Measurements from ENCODE around the gene IL6R. TPM values are rescaled to one million over a fixed set of nuclear protein-coding genes. Genes with fewer than 3 reads are reported as not detected.

The IL6R gene
- total and polyA plus RNA-seq, 3 experiments from 2014 or later = 2.8 to 12.8 (median 3.8) TPM

- Mint-ChIP-seq H3K4me1 (peaks cover 61 to 65% (median 62%) of the 10 kb centered on the region in 3 donors), H3K9me3 (no peaks in the 10 kb centered on the region), H3K4me3 (peak overlapping the region; percentile 52 to 85 (median 80)), H3K27ac (peak overlapping the region; percentile 55 to 91 (median 84)), H3K36me3 (no peaks in the 10 kb centered on the region), H3K27me3 (peaks cover 0 to 2% of the 10 kb centered on the region in 2 donors)
- Histone ChIP-seq H3K9me3 (ENCODE audit: low read length) (no peaks in the 10 kb centered on the region), H3K36me3 (ENCODE audit: insufficient read depth, low read length) (no peaks in the 10 kb centered on the region), H3K27ac (ENCODE audit: low read depth, low read length) (no peak overlapping the region), H3K27me3 (ENCODE audit: insufficient read depth, low read length, poor library complexity, severe bottlenecking) (no peaks in the 10 kb centered on the region), H3K4me1 (ENCODE audit: insufficient read depth, low read length) (peaks cover 58% of the 10 kb centered on the region), H3K4me3 (ENCODE audit: low read length) (no peak overlapping the region)
- POLR2A ChIA-PET = interaction anchor here (0.6 to 0.9 kb wide), 4 partner anchors 18 to 76 kb away, joined by 3 to 5 read pairs (median 3); no protein-coding TSS in a partner anchor
- CTCF ChIA-PET = interaction anchor here (0.8 to 2.5 kb wide), 10 partner anchors 12 to 75 kb away, joined by 3 to 11 read pairs (median 3); no protein-coding TSS in a partner anchor
- DNase-seq = peak; percentile 15 to 65 (median 59)
These were observed 1.7 kb upstream of the IL6R start for GRCh38 chr1:154403261-154403943.

GRCh38 chr1:154403983-154404382, 1.2 kb upstream of the IL6R start:
- Histone ChIP-seq H3K4me1 (ENCODE audit: insufficient read depth, low read length) (peaks cover 63% of the 10 kb centered on the region), H3K27me3 (ENCODE audit: insufficient read depth, low read length, poor library complexity, severe bottlenecking) (no peaks in the 10 kb centered on the region), H3K27ac (ENCODE audit: low read depth, low read length) (no peak overlapping the region), H3K9me3 (ENCODE audit: low read length) (no peaks in the 10 kb centered on the region), H3K4me3 (ENCODE audit: low read length) (no peak overlapping the region), H3K36me3 (ENCODE audit: insufficient read depth, low read length) (no peaks in the 10 kb centered on the region)
- no peaks in the 10 kb centered on the region for H3K36me3 Mint-ChIP-seq
- H3K27me3 Mint-ChIP-seq = peaks cover 0 to 2% of the 10 kb centered on the region in 2 donors
- H3K27ac Mint-ChIP-seq = peak overlapping the region; percentile 55 to 89 (median 84)
- H3K9me3 Mint-ChIP-seq = no peaks in the 10 kb centered on the region
- peak overlapping the region; percentile 52 to 93 (median 83) for H3K4me3 Mint-ChIP-seq
- ChIA-PET CTCF (interaction anchor here (0.9 to 2.5 kb wide), 9 partner anchors 12 to 74 kb away, joined by 3 to 11 read pairs (median 3); no protein-coding TSS in a partner anchor), POLR2A (interaction anchor here (0.9 kb wide), 3 partner anchors 19 to 77 kb away, joined by 3 to 5 read pairs (median 3); no protein-coding TSS in a partner anchor)
- H3K4me1 Mint-ChIP-seq = peaks cover 65 to 69% (median 65%) of the 10 kb centered on the region in 3 donors
- DNase-seq = no peak

- POLR2A ChIA-PET = interaction anchor here (0.9 kb wide), 2 partner anchors 19 to 70 kb away, joined by 3 read pairs; no protein-coding TSS in a partner anchor
- no peaks in the 10 kb centered on the region for H3K9me3 Mint-ChIP-seq
- DNase-seq = peak in 2 of 5 donors; percentile 8 to 22
These were observed 622 bp upstream of the IL6R start for GRCh38 chr1:154404511-154404931.

GRCh38 chr1:154405747-154406571, 816 bp downstream of the IL6R start:
- DNase-seq = peak; percentile 20 to 56 (median 31)
- Histone ChIP-seq H3K27ac (ENCODE audit: low read depth, low read length) (peak overlapping the region; percentile 38), H3K36me3 (ENCODE audit: insufficient read depth, low read length) (no peaks in the 10 kb centered on the region), H3K4me1 (ENCODE audit: insufficient read depth, low read length) (peaks cover 83% of the 10 kb centered on the region), H3K4me3 (ENCODE audit: low read length) (peak overlapping the region; percentile 67), H3K27me3 (ENCODE audit: insufficient read depth, low read length, poor library complexity, severe bottlenecking) (no peaks in the 10 kb centered on the region), H3K9me3 (ENCODE audit: low read length) (no peaks in the 10 kb centered on the region)
- Mint-ChIP-seq H3K27ac (peak overlapping the region; percentile 71 to 86 (median 77)), H3K27me3 (peaks cover 0 to 2% of the 10 kb centered on the region in 2 donors), H3K4me3 (peak overlapping the region; percentile 83 to 92 (median 88)), H3K4me1 (peaks cover 71 to 81% (median 80%) of the 10 kb centered on the region in 3 donors), H3K36me3 (no peaks in the 10 kb centered on the region), H3K9me3 (no peaks in the 10 kb centered on the region)
- POLR2A ChIA-PET = no interaction called here
- CTCF ChIA-PET = interaction anchor here (0.7 to 1.2 kb wide), 8 partner anchors 16 to 80 kb away, joined by 3 to 4 read pairs (median 3); no protein-coding TSS in a partner anchor

More at GRCh38 chr1:154404511-154404931, 622 bp upstream of the IL6R start:
- Histone ChIP-seq H3K4me3 (ENCODE audit: low read length) (peak overlapping the region; percentile 68), H3K9me3 (ENCODE audit: low read length) (no peaks in the 10 kb centered on the region), H3K27me3 (ENCODE audit: insufficient read depth, low read length, poor library complexity, severe bottlenecking) (no peaks in the 10 kb centered on the region), H3K4me1 (ENCODE audit: insufficient read depth, low read length) (peaks cover 69% of the 10 kb centered on the region), H3K36me3 (ENCODE audit: insufficient read depth, low read length) (no peaks in the 10 kb centered on the region), H3K27ac (ENCODE audit: low read depth, low read length) (no peak overlapping the region)
- CTCF ChIA-PET = interaction anchor here (0.9 to 2.5 kb wide), 4 partner anchors 19 to 69 kb away, joined by 3 to 11 read pairs (median 7); no protein-coding TSS in a partner anchor
- peaks cover 69 to 74% (median 70%) of the 10 kb centered on the region in 3 donors for H3K4me1 Mint-ChIP-seq
- no peaks in the 10 kb centered on the region for H3K36me3 Mint-ChIP-seq
- peaks cover 0 to 2% of the 10 kb centered on the region in 2 donors for H3K27me3 Mint-ChIP-seq
- H3K27ac Mint-ChIP-seq = peak overlapping the region; percentile 55 to 88 (median 80)
- H3K4me3 Mint-ChIP-seq = peak overlapping the region; percentile 82 to 93 (median 85)

- Mint-ChIP-seq H3K4me1 (peaks cover 73 to 87% (median 83%) of the 10 kb centered on the region in 3 donors), H3K27me3 (peaks cover 0 to 2% of the 10 kb centered on the region in 2 donors), H3K9me3 (no peaks in the 10 kb centered on the region), H3K4me3 (peak overlapping the region; percentile 83 to 92 (median 88)), H3K27ac (peak overlapping the region; percentile 71 to 97 (median 82)), H3K36me3 (no peaks in the 10 kb centered on the region)
- H3K27ac ChIP-seq (ENCODE audit: low read depth, low read length) = no peak overlapping the region
- ChIA-PET CTCF (interaction anchor here (1.0 to 1.1 kb wide), 2 partner anchors 21 to 72 kb away, joined by 3 to 4 read pairs; no protein-coding TSS in a partner anchor), POLR2A (no interaction called here)
- no peaks in the 10 kb centered on the region for H3K9me3 ChIP-seq (ENCODE audit: low read length)
- peak overlapping the region; percentile 67 for H3K4me3 ChIP-seq (ENCODE audit: low read length)
- no peaks in the 10 kb centered on the region for H3K36me3 ChIP-seq (ENCODE audit: insufficient read depth, low read length)
- peaks cover 85% of the 10 kb centered on the region for H3K4me1 ChIP-seq (ENCODE audit: insufficient read depth, low read length)
- no peak for DNase-seq
- no peaks in the 10 kb centered on the region for H3K27me3 ChIP-seq (ENCODE audit: insufficient read depth, low read length, poor library complexity, severe bottlenecking)
These were observed 1.4 kb downstream of the IL6R start for GRCh38 chr1:154406572-154406879.

- DNase-seq = no peak
- H3K27me3 Mint-ChIP-seq = peaks cover 0 to 2% of the 10 kb centered on the region in 2 donors
- Histone ChIP-seq H3K36me3 (ENCODE audit: insufficient read depth, low read length) (no peaks in the 10 kb centered on the region), H3K27me3 (ENCODE audit: insufficient read depth, low read length, poor library complexity, severe bottlenecking) (no peaks in the 10 kb centered on the region), H3K9me3 (ENCODE audit: low read length) (no peaks in the 10 kb centered on the region), H3K27ac (ENCODE audit: low read depth, low read length) (no peak overlapping the region), H3K4me3 (ENCODE audit: low read length) (peak overlapping the region; percentile 67), H3K4me1 (ENCODE audit: insufficient read depth, low read length) (peaks cover 82% of the 10 kb centered on the region)
- CTCF ChIA-PET = interaction anchor here (1.1 kb wide), 1 partner anchor 72 kb away, joined by 4 read pairs; no protein-coding TSS in a partner anchor
- POLR2A ChIA-PET = no interaction called here
- peak overlapping the region; percentile 83 to 92 (median 88) for H3K4me3 Mint-ChIP-seq
- H3K36me3 Mint-ChIP-seq = no peaks in the 10 kb centered on the region
- H3K9me3 Mint-ChIP-seq = no peaks in the 10 kb centered on the region
- peaks cover 73 to 87% (median 84%) of the 10 kb centered on the region in 3 donors for H3K4me1 Mint-ChIP-seq
- peak overlapping the region; percentile 71 to 97 (median 82) for H3K27ac Mint-ChIP-seq
These were observed 1.7 kb downstream of the IL6R start for GRCh38 chr1:154406886-154407197.

GRCh38 chr1:154407198-154408091, 2.3 kb downstream of the IL6R start:
- peak in 1 of 5 donors; percentile 44 for DNase-seq
- POLR2A ChIA-PET = no interaction called here
- Mint-ChIP-seq H3K36me3 (no peaks in the 10 kb centered on the region), H3K27me3 (peaks cover 0 to 2% of the 10 kb centered on the region in 2 donors), H3K9me3 (no peaks in the 10 kb centered on the region), H3K27ac (peak overlapping the region; percentile 71 to 87 (median 78)), H3K4me3 (peak overlapping the region; percentile 83 to 92 (median 88)), H3K4me1 (peaks cover 67 to 80% (median 78%) of the 10 kb centered on the region in 3 donors)
- CTCF ChIA-PET = interaction anchor here (0.6 kb wide), 1 partner anchor 20 kb away, joined by 3 read pairs; no protein-coding TSS in a partner anchor
- Histone ChIP-seq H3K4me1 (ENCODE audit: insufficient read depth, low read length) (peaks cover 76% of the 10 kb centered on the region), H3K4me3 (ENCODE audit: low read length) (peak overlapping the region; percentile 67), H3K9me3 (ENCODE audit: low read length) (no peaks in the 10 kb centered on the region), H3K27ac (ENCODE audit: low read depth, low read length) (no peak overlapping the region), H3K36me3 (ENCODE audit: insufficient read depth, low read length) (no peaks in the 10 kb centered on the region), H3K27me3 (ENCODE audit: insufficient read depth, low read length, poor library complexity, severe bottlenecking) (no peaks in the 10 kb centered on the region)

Data from CD8-positive, alpha-beta memory T cell (primary cell).